A204.1 (cell line): ENCODE data around the gene SPRYD3.
"Not testable (repeated sequence)": the region's sequence is repeated elsewhere in the genome, so short reads cannot be mapped to it uniquely, and the experiment has no call there.

ENCODE experiments used
- FAIRE-seq: peaks from 2 replicates; lab custom pipeline; 2012; peaks lifted over from hg19 to GRCh38; lab: Jason Lieb, UNC

The SPRYD3 gene

GRCh38 chr12:53049571-53050318 is 29.4 kb downstream of the SPRYD3 start, which contains the start of gene TNS2:
TSS of gene TNS2 (plus strand) at chr12:53050065. CDS start at chr12:53050186, 121 bp downstream.
- no peak for FAIRE-seq

- FAIRE-seq: no peak
Measured at GRCh38 chr12:53048780-53049401, 30.3 kb downstream of the SPRYD3 start.

- FAIRE-seq: no peak
Measured at GRCh38 chr12:53048033-53048779, 31.0 kb downstream of the SPRYD3 start.

- FAIRE-seq: no peak
Measured at GRCh38 chr12:53047221-53048032, 31.8 kb downstream of the SPRYD3 start.

- no peak for FAIRE-seq
Measured at GRCh38 chr12:53046655-53047220, 32.5 kb downstream of the SPRYD3 start.

- no peak for FAIRE-seq
Measured at GRCh38 chr12:53045696-53046045, 33.5 kb downstream of the SPRYD3 start.

GRCh38 chr12:53044896-53045695 is 34.1 kb downstream of the SPRYD3 start:
- no peak for FAIRE-seq

- FAIRE-seq: no peak
Measured at GRCh38 chr12:53044052-53044581, 35.1 kb downstream of the SPRYD3 start.

- FAIRE-seq: no peak
Measured at GRCh38 chr12:53042607-53043454, 36.4 kb downstream of the SPRYD3 start.

- no peak for FAIRE-seq
Measured at GRCh38 chr12:53039851-53040250, 39.3 kb downstream of the SPRYD3 start.

- no peak for FAIRE-seq
Measured at GRCh38 chr12:53036802-53037201, 42.4 kb downstream of the SPRYD3 start.

GRCh38 chr12:53034459-53034858 is 44.7 kb downstream of the SPRYD3 start:
- no peak for FAIRE-seq

GRCh38 chr12:53033832-53034231 is 45.4 kb downstream of the SPRYD3 start:
- not testable (repeated sequence) for FAIRE-seq

GRCh38 chr12:53031616-53032015 is 47.6 kb downstream of the SPRYD3 start:
- FAIRE-seq: no peak

- not testable (repeated sequence) for FAIRE-seq
Measured at GRCh38 chr12:53027014-53027413, 52.2 kb downstream of the SPRYD3 start.

GRCh38 chr12:53025250-53025649 is 53.9 kb downstream of the SPRYD3 start:
- no peak for FAIRE-seq

GRCh38 chr12:53014709-53015108 is 64.5 kb downstream of the SPRYD3 start:
- no peak for FAIRE-seq
